Renal pelvis (tissue), 4 donors: ENCODE measurements around the gene MVP. TPM values are rescaled to one million over a fixed set of nuclear protein-coding genes. Genes with fewer than 3 reads are reported as not detected.
"Not testable (repeated sequence)": the region's sequence is repeated elsewhere in the genome, so short reads cannot be mapped to it uniquely, and the experiment has no call there.

Experiments
- DNase-seq: peaks from one replicate; pipeline ENCODE4 v3.0.0-alpha.2; 2013
- polyA plus RNA-seq, 3 donors: library from polyadenylated mRNA; unstranded; fragments of 120-200 nt; gene quantifications; one replicate each; pipeline ENCODE4 v1.2.1, GENCODE V29; 2013; ENCODE audit not compliant: insufficient read length in 3 of 3

The MVP gene
- polyA plus RNA-seq, 3 donors: 16.1 to 24.7 (median 24.2) TPM

DNA sequence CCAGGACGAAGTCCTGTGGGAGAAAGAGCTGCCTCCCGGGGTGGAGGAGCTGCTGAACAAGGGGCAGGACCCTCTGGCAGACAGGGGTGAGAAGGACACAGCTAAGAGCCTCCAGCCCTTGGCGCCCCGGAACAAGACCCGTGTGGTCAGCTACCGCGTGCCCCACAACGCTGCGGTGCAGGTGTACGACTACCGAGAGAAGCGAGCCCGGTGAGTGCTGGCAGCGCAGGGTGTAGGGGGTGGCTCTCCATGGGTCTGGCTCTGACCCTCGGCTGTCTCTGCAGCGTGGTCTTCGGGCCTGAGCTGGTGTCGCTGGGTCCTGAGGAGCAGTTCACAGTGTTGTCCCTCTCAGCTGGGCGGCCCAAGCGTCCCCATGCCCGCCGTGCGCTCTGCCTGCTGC, 21.4 kb downstream of the MVP start:
- no peak for DNase-seq

GRCh38 chr16:29842732-29843346, 22.6 kb downstream of the MVP start:
- DNase-seq: no peak

DNA sequence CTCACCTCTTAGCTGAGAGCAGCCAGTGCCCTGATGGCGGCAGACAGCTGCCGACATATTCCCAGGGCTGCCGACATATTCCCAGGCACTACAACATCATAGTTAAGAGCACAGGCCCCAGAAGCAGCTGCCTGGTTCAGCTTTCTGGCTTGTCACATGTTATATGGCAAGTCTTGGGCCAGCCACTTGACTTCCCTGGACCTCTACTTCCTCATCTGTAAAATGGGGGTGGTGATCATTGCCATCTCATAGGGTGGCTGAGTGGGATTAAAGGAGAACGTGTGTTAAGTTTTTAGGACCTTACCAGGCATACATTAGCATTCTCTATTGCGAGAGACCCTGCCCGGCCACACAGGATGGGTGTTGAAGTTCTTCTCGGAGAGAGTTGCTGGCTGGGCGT, 23.7 kb downstream of the MVP start:
- DNase-seq: no peak

DNA sequence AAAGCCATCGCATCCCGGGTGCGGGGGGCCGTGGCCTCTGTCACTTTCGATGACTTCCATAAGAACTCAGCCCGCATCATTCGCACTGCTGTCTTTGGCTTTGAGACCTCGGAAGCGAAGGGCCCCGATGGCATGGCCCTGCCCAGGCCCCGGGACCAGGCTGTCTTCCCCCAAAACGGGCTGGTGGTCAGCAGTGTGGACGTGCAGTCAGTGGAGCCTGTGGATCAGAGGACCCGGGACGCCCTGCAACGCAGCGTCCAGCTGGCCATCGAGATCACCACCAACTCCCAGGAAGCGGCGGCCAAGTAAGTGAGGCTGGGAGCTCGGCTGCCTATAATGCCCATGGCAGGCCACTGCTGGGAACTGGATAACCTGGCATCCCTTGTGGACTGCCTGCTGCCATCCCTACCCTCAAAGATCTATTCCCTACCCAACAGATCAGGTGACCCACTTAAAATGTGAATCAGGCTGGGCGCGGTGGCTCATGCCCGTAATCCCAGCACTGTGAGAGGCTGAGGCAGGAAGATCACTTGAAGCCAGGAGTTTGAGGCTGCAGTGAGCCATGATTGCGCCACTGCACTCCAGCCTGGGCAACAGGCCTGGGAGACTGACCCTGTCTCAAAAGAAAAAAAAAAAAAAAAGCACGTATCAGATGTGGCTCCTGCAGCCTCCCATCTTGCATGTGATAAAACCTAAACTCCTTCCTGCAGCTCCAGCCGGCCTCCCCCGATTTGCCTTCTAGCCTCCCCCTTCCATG, 24.5 kb downstream of the MVP start:
- no peak for DNase-seq

DNA sequence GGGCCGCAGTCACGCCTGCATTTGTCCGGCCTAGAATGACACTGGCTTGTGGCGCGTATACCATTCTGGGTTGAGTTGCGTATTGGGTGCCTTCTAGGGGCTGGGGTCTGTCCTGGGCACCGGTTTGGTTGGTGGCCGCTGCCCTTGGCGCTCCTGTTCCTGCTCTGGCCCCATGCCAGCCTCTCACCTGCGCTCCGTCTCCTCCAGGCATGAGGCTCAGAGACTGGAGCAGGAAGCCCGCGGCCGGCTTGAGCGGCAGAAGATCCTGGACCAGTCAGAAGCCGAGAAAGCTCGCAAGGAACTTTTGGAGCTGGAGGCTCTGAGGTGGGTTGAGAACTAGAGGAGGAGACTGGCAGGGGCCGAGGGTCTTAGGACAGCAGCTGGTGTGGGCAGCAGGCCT, 25.4 kb downstream of the MVP start:
- DNase-seq: no peak

DNA sequence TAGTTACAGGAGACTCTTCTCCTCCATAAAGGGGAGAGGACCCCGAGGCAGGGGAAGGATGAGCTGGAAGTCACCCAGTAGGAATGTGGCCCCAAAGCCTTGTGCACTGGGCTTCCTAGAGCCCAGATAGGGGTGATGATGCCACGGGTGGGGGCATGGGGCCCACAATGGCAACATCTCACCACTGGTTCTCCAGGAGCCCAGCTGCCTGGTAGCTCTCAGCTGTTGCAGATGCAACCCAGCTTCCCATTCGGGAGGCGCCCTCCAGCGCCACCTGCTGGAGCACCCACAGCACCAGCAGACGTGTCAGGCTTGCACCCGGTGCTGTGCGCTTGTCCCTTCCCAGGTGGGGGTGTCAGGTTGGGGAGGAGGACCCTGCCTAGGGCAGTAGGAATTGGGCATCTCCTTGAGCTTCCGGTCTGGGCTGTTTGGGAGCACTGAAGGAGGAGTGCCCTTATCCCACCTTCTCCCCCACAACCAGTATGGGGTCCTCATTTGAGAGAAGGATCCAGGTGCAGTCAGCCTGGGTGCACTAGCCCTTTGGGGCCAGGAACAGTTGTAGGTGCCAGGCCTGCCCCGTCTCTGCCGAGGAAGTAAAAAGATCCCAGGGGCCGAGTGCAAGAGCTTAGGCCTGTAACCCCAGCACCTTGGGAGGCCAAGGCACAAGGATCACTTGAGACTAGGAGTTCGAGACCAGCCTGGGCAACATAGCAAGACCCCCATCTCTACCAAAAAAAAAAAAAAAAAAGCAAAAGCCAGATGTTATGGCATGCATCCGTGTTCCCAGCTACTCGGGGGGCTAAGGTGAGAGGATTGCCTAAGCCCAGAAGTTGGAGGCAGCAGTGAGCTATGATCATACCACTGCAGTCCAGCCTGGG, 28.4 kb downstream of the MVP start:
- DNase-seq: no peak

GRCh38 chr16:29849505-29849904, 29.2 kb downstream of the MVP start:
- DNase-seq: no peak

GRCh38 chr16:29850998-29851397, 30.7 kb downstream of the MVP start:
- no peak for DNase-seq

DNA sequence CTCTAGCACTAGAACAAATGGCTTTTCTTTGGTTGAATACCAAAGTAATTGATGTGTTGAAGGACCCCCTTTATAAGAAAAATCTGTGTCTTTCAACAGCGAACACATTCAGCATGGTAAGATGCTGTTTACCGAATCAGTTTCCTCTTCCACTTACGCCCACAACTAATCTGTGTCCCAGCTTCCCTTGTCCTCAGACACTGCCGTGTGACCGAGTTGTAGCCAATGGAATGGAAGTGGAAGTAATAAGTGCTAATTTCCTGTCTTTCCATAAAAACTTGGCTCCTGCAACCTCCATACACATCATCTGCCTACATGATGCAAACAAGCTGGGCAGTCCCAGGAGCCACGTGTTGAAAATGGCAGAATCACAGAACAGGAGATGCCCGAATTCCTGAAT, 32.4 kb downstream of the MVP start:
- peak; percentile 24 for DNase-seq

GRCh38 chr16:29854520-29855100, 34.3 kb downstream of the MVP start:
- no peak for DNase-seq

- DNase-seq: no peak
Measured at GRCh38 chr16:29857133-29857760, 37.0 kb downstream of the MVP start.

DNA sequence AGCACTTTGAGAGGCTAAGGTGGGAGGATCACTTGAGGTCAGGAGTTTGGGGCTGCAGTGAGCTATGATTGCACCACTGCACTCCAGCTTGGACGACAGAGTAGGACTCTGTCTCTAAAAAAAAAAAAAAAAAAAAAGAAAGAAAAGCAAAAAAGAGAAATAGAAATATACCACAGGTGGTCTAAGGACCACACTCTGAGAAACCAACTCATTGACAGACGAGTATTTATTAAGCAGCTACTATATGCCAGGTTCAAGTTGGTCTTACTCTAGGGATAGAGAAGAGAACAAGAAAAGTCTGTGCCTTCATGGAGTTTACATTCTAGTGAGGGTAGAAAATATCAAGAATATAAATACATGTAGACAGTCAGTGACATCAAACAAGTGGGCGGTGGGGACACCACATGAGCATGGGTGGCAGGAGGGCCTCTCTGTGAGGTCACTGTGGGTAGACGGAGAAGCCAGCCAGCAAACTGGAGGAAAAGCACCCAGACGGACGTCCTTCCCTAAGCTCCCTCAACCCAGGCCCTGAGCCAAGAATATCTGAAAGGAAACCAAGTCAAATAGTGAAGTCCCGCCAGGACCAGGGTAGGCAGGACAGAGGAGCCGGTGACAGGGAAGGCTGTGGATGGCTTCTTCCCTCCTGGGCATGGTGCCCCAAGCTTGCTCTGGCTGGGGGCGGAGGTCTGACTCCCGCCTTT, 38.0 kb downstream of the MVP start:
- DNase-seq: no peak

- DNase-seq: no peak
Measured at GRCh38 chr16:29858974-29859373, 38.7 kb downstream of the MVP start.

DNA sequence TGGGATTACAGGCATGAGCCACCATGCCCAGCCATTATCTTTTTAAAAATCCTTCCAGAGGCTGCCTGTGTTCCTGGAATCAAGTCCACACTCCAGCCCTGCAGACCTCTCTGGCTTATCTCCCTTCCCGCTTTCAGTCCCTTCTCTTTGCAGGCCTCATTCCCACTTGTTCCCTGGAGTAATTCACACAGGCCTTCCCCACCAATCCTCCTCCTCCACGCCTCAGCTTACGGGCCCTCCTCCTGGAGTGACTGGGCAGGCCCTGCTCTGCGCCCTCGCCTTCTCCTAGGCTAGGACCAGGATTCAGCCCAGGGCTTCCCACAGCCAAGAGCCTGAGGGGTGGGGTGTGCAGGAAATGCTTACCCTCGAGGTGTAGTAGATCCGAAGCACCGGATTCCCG, 40.0 kb downstream of the MVP start:
- no peak for DNase-seq

DNA sequence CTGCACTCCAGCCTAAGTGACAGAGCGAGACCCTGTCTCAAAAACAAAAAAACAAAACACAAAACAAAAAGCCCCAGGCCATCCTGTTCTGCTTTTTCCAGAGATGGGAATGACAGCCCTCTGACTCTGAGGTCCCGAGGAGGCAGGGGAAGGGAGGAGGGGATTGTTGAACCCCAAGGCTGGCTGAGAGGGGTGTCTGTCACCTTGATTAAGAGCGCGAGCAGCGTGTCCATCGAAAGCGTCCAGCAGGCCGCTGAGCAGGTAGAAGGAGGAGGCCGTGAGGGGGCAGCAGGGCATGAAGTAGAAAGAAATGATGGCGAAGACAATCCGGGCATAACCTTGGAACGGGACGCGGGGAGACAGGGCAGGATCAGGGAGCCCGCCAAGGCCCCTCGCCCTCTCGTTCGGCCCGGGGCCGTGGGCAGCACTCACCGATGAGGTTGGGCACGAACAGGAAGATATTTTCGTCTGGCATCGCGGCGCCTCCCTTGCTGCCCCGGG, 42.2 kb downstream of the MVP start:
- DNase-seq: no peak

- DNase-seq: peak; percentile 97
Measured at GRCh38 chr16:29862884-29863668, 42.8 kb downstream of the MVP start, which contains the start of gene CDIPT. Gene CDIPT (minus strand): TSS chr16:29863226. CDS start chr16:29862857, 369 bp downstream.

- DNase-seq: no peak
Measured at GRCh38 chr16:29863669-29863984, 43.4 kb downstream of the MVP start.

- no peak for DNase-seq
Measured at GRCh38 chr16:29864205-29864604, 43.9 kb downstream of the MVP start.

DNA sequence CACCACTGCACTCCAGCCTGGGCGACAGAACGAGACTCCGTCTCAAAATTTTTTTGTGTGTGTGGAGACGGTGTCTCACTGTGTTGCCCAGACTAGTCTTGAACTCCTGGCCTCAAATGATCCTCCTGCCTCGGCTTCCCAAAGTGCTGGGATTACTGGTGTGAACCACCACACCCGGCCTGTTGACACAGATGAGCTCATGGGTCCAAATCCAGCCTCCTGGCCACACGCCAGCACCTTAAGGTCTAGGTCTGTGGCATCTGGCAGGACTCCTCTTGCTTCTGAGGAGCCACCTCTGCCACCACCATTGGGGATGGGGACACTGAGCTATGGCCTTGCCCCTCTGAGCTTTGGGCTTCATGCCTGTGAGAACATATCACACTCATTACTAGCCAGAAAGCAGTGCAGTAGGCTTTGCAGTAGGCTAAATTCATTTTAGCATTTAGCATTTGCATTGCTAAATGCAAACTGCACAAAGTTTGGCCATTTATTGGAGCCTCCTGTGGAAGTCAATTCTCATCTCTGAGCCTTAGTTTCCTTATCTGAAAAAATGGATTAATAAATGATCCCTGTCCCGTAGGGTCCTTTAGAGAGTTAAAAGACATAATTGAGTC, 48.2 kb downstream of the MVP start:
- no peak for DNase-seq

- not testable (repeated sequence) for DNase-seq
Measured at GRCh38 chr16:29869067-29869466, 48.8 kb downstream of the MVP start.
